Suppressor macrophage treated with lipopolysaccharide for 1 hour (primary cell): Measurements from ENCODE around the gene ZDHHC14.
"Not testable (repeated sequence)": the region's sequence is repeated elsewhere in the genome, so short reads cannot be mapped to it uniquely, and the experiment has no call there.

ENCODE experiments used
- DNase-seq, 3 donors: peaks; one replicate each; pipeline ENCODE4 v3.0.0-alpha.2; 2020 to 2022

The ZDHHC14 gene

GRCh38 chr6:157676241-157676640 is 295.3 kb downstream of the ZDHHC14 start:
- no peak for DNase-seq

- no peak for DNase-seq
Measured at GRCh38 chr6:157677235-157677634, 296.2 kb downstream of the ZDHHC14 start.

GRCh38 chr6:157679605-157680580 is 298.9 kb downstream of the ZDHHC14 start:
- DNase-seq: no peak

GRCh38 chr6:157681041-157681650 is 300.2 kb downstream of the ZDHHC14 start:
- DNase-seq: no peak

- DNase-seq: no peak
Measured at GRCh38 chr6:157682856-157683481, 302.0 kb downstream of the ZDHHC14 start.

- DNase-seq: no peak
Measured at GRCh38 chr6:157683707-157684106, 302.7 kb downstream of the ZDHHC14 start.

- DNase-seq: peak in 2 of 3 donors; percentile 6 to 20
Measured at GRCh38 chr6:157684620-157685299, 303.8 kb downstream of the ZDHHC14 start.

GRCh38 chr6:157685596-157686280 is 304.7 kb downstream of the ZDHHC14 start:
- no peak for DNase-seq

GRCh38 chr6:157688275-157688959 is 307.4 kb downstream of the ZDHHC14 start:
- DNase-seq: no peak

GRCh38 chr6:157688960-157689599 is 308.1 kb downstream of the ZDHHC14 start:
- no peak for DNase-seq

GRCh38 chr6:157689875-157690274 is 308.9 kb downstream of the ZDHHC14 start:
- no peak for DNase-seq

- DNase-seq: no peak
Measured at GRCh38 chr6:157690441-157691210, 309.6 kb downstream of the ZDHHC14 start.

- not testable (repeated sequence) for DNase-seq
Measured at GRCh38 chr6:157691621-157692020, 310.6 kb downstream of the ZDHHC14 start.

GRCh38 chr6:157693867-157694266 is 312.9 kb downstream of the ZDHHC14 start:
- DNase-seq: no peak

GRCh38 chr6:157695301-157696040 is 314.5 kb downstream of the ZDHHC14 start:
- no peak for DNase-seq

- DNase-seq: no peak
Measured at GRCh38 chr6:157699777-157700636, 319.0 kb downstream of the ZDHHC14 start.

GRCh38 chr6:157706351-157706750 is 325.4 kb downstream of the ZDHHC14 start:
- DNase-seq: not testable (repeated sequence)

- no peak for DNase-seq
Measured at GRCh38 chr6:157706883-157707282, 325.9 kb downstream of the ZDHHC14 start.

- DNase-seq: no peak
Measured at GRCh38 chr6:157707576-157707975, 326.6 kb downstream of the ZDHHC14 start.
